GM12878 (cell line): ENCODE data around the gene CCDC14. TPM values are rescaled to one million over a fixed set of nuclear protein-coding genes. Genes with fewer than 3 reads are reported as not detected.

Source experiments
- ATAC-seq: fragments of 200-7000 bp; cut with Tn5 transposase; 3 replicates; pipeline ENCODE4 v1.9.1; 2020; ENCODE audit warnings: mild to moderate bottlenecking, moderate library complexity
- BruUV-seq: library from RNA; stranded (reverse); fragments of 400-500 nt; replicated peaks from 2 replicates; lab custom pipeline; 2021; lab: Mats Ljungman, UMichigan
- CTCF ChIA-PET: fragments of 300-600 bp; sonication (Branson Sonifier 250); formaldehyde crosslinking; extraction: SDS; loops from one replicate; lab custom pipeline; 2021; ENCODE audit warnings: inconsistent platforms; lab: Yijun Ruan, JAX
- POLR2A ChIA-PET: fragments of 350-600 bp; formaldehyde crosslinking; extraction: SDS; loops from one replicate; lab custom pipeline; 2021; ENCODE audit warnings: inconsistent platforms; lab: Charles Lee
- RAD21 ChIA-PET: fragments of 300-600 bp; sonication (Branson Sonifier 250); formaldehyde crosslinking; loops from one replicate; lab custom pipeline; 2023; ENCODE audit warnings: antibody characterized with exemption; ENCODE audit not compliant: unreplicated experiment; lab: Charles Lee
- SMC1A ChIA-PET: fragments of 300-600 bp; sonication (Branson Sonifier 250); formaldehyde crosslinking; loops from one replicate; lab custom pipeline; 2023; ENCODE audit not compliant: unreplicated experiment, uncharacterized antibody; lab: Charles Lee
- DNase-seq: peaks from one replicate; pipeline ENCODE4 v3.0.0-alpha.2; 2011; ENCODE audit warnings: low read depth, low spot score
- FAIRE-seq: peaks from 3 replicates; lab custom pipeline; 2011; peaks lifted over from hg19 to GRCh38; lab: Jason Lieb, UNC
- H2AFZ ChIP-seq: 2 replicates; pipeline ENCODE4 v1.6.0; 2011; ENCODE audit warnings: low read depth, low read length, control low read depth; ENCODE audit not compliant: control insufficient read depth
- H3K27ac ChIP-seq: 2 replicates; pipeline ENCODE4 v1.5.1; 2011; ENCODE audit warnings: control low read depth; ENCODE audit not compliant: control insufficient read depth, insufficient read depth
- H3K27me3 ChIP-seq, 2 experiments: replicated peaks in 1 of 2; 2 replicates each; pipeline versions ENCODE4 v1.6.0 to v1.6.1; 2011; ENCODE audit warnings: low read length in 1 of 2; ENCODE audit not compliant: control insufficient read depth in 2 of 2, insufficient read depth in 2 of 2
- H3K36me3 ChIP-seq, 2 experiments: 2 replicates each; pipeline ENCODE4 v1.5.1; 2011; ENCODE audit warnings: low read length in 1 of 2; ENCODE audit not compliant: control insufficient read depth in 2 of 2, insufficient read depth in 2 of 2
- H3K4me1 ChIP-seq: 2 replicates; pipeline ENCODE4 v1.6.1; 2011; ENCODE audit warnings: mild to moderate bottlenecking, low read length, moderate library complexity, mixed read lengths; ENCODE audit not compliant: control insufficient read depth, insufficient read depth
- H3K4me2 ChIP-seq: 2 replicates; pipeline ENCODE4 v1.6.0; 2011; ENCODE audit warnings: control low read depth; ENCODE audit not compliant: control insufficient read depth, insufficient read depth
- H3K4me3 ChIP-seq: fragments of 200-600 bp; sonication (generic); 2 replicates; pipeline ENCODE4 v1.5.1; 2016
- H3K79me2 ChIP-seq: 2 replicates; pipeline ENCODE4 v1.6.0; 2011; ENCODE audit warnings: low read length; ENCODE audit not compliant: control insufficient read depth, insufficient read depth
- H3K9ac ChIP-seq: 2 replicates; pipeline ENCODE4 v1.8.0; 2011; ENCODE audit warnings: low read length, control low read depth, mixed read lengths; ENCODE audit not compliant: control insufficient read depth, insufficient read depth
- H3K9me3 ChIP-seq: replicated peaks from 3 replicates; pipeline ENCODE4 v1.5.1; 2011; ENCODE audit warnings: mild to moderate bottlenecking, low read length; ENCODE audit not compliant: control insufficient read depth, insufficient read depth
- H4K20me1 ChIP-seq: 2 replicates; pipeline ENCODE4 v1.6.0; 2011; ENCODE audit not compliant: control insufficient read depth, insufficient read depth
- BMI1 ChIP-seq: fragments of 450-650 bp; IDR thresholded peaks from 2 replicates; pipeline ENCODE4 v1.6.1; 2016; ENCODE audit warnings: mild to moderate bottlenecking, moderate library complexity, borderline replicate concordance
- CBX5 ChIP-seq: sonication (generic); IDR thresholded peaks from 2 replicates; pipeline ENCODE4 v1.6.1; 2016; ENCODE audit warnings: low read depth, moderate library complexity, mild to moderate bottlenecking, inconsistent platforms
- CEBPB ChIP-seq, 2 experiments: fragments of 150-350 bp in 1 of 2; IDR thresholded peaks; 2 replicates each; pipeline ENCODE4 v1.6.1; 2012 to 2014; ENCODE audit warnings: low read depth in 2 of 2, low read length in 2 of 2, borderline replicate concordance in 1 of 2, inconsistent platforms in 1 of 2
- PAX8 ChIP-seq: fragments of 450-650 bp; IDR thresholded peaks from 2 replicates; pipeline ENCODE4 v1.6.1; 2017; ENCODE audit warnings: mild to moderate bottlenecking, moderate library complexity
- RBBP5 ChIP-seq: fragments of 200-600 bp; sonication (generic); conservative IDR thresholded peaks from 2 replicates; pipeline ENCODE4 v1.6.1; 2016
- ZNF592 ChIP-seq: fragments of 450-650 bp; IDR thresholded peaks from 2 replicates; pipeline ENCODE4 v1.6.1; 2017; ENCODE audit warnings: mild to moderate bottlenecking, moderate library complexity
- whole genome bisulfite sequencing: methylation state at CpG from one replicate; pipeline ENCODE4 v1.1.6; 2016; ENCODE audit warnings: low lambda C conversion rate; ENCODE audit not compliant: insufficient replicate concordance, insufficient coverage; ENCODE audit errors: missing lambda C conversion rate; 5-methylcytosine and 5-hydroxymethylcytosine counted together
- in situ Hi-C: fragments of 300-500 bp; cut with MboI; formaldehyde crosslinking; loops from 9 replicates; pipeline ENCODE4 v1.14.3; 2018; ENCODE audit warnings: mixed read lengths
- intact Hi-C: fragments of 100-400 bp; cut with micrococcal nuclease; formaldehyde crosslinking; loops from one replicate; pipeline ENCODE4 v1.14.2; 2022; ENCODE audit not compliant: unreplicated experiment
- polyA plus RNA-seq, 11 experiments: library from polyadenylated mRNA; depleted of rRNA in 4 of 11; unstranded in 6 of 11; stranded (reverse) in 5 of 11; fragments of >200 nt; fragmentation: Nextera tagmentation in 4 of 11; fragmentation: Illumina TruSeq in 1 of 11; extraction: Ambion mirVana in 4 of 11; extraction: Trizol in 1 of 11; gene quantifications; 1 replicate in 1 of 11; 2 replicates in 10 of 11; pipeline versions ENCODE4 v1.2.1 to v1.2.3, GENCODE V29; 2011 to 2016; ENCODE audit warnings: inconsistent platforms in 2 of 11, missing spikeins in 2 of 11, low read depth in 1 of 11
- total RNA-seq, 4 experiments: library from RNA; depleted of rRNA in 3 of 4; stranded (reverse); fragments of >200 nt in 3 of 4; fragmentation: Illumina TruSeq in 1 of 4; extraction: Trizol in 1 of 4; gene quantifications; 2 replicates each; pipeline versions ENCODE4 v1.2.1 to v1.2.3, GENCODE V29; 2013 to 2021

Gene CCDC14
- total and polyA plus RNA-seq, 10 of the 15 experiments (the other 5 are each of a cell fraction or from before 2014, with no cell fraction given): 15.9 to 104 (median 43.0) TPM

- BruUV-seq: no TSS peak
- FAIRE-seq (no peak), DNase-seq (no peak), ATAC-seq (no peak)
- no peaks in the 10 kb centered on the region for H3K27me3 ChIP-seq
- POLR2A ChIA-PET: no interaction called here
- no peak overlapping the region for H3K9ac ChIP-seq
- H3K79me2 ChIP-seq: no peaks in the 10 kb centered on the region
- SMC1A ChIA-PET: no interaction called here
- peak; percentile 62; the same call in 1 of the 2 replicates for TF ChIP-seq CBX5
- no peak for TF ChIP-seq BMI1
- CTCF ChIA-PET: no interaction called here
- peaks cover 5% of the 10 kb centered on the region for H3K9me3 ChIP-seq
- H3K4me3 ChIP-seq: no peak overlapping the region
- H3K4me2 ChIP-seq: no peak overlapping the region
- in situ Hi-C loops: no loop called here
- H3K4me1 ChIP-seq: no peaks in the 10 kb centered on the region
- H3K27ac ChIP-seq: no peak overlapping the region
- H2AFZ ChIP-seq: no peak overlapping the region
- no peaks in the 10 kb centered on the region for H4K20me1 ChIP-seq
- RAD21 ChIA-PET: no interaction called here
- intact Hi-C loops: no loop called here
- WGBS: 85% methylated on average over 1 of the region's 1 CpG
- H3K36me3 ChIP-seq: peaks cover 0 to 7% of the 10 kb centered on the region in 2 experiments; a peak in 3 of 4 replicates
Observed at GRCh38 chr3:123920383-123920782, 40.6 kb downstream of the CCDC14 start.

GRCh38 chr3:123919353-123919752, 41.7 kb downstream of the CCDC14 start:
- H3K4me1 ChIP-seq: no peaks in the 10 kb centered on the region
- peaks cover 0 to 7% of the 10 kb centered on the region in 2 experiments; a peak in 2 of 4 replicates for H3K36me3 ChIP-seq
- no peak overlapping the region for H3K27ac ChIP-seq
- no peaks in the 10 kb centered on the region for H3K79me2 ChIP-seq
- POLR2A ChIA-PET: no interaction called here
- WGBS: 97% methylated on average over 3 of the region's 3 CpGs
- SMC1A ChIA-PET: no interaction called here
- no peak for TF ChIP-seq PAX8
- TF ChIP-seq CEBPB (IDR thresholded peaks at IDR 0.05; ENCODE audit: borderline replicate concordance in 1 of 2, low read depth in 2 of 2, low read length in 2 of 2): no peak
- no peak for TF ChIP-seq RBBP5
- TF ChIP-seq ZNF592: no peak
- DNase-seq (no peak), FAIRE-seq (no peak), ATAC-seq (no peak)
- H2AFZ ChIP-seq: no peak overlapping the region
- H3K4me3 ChIP-seq: no peak overlapping the region
- in situ Hi-C loops: no loop called here
- H3K4me2 ChIP-seq: no peak overlapping the region
- H3K27me3 ChIP-seq: no peaks in the 10 kb centered on the region
- RAD21 ChIA-PET: no interaction called here
- H3K9me3 ChIP-seq: peaks cover 5% of the 10 kb centered on the region
- no peaks in the 10 kb centered on the region for H4K20me1 ChIP-seq
- intact Hi-C loops: no loop called here
- H3K9ac ChIP-seq: no peak overlapping the region
- BruUV-seq: no TSS peak
- CTCF ChIA-PET: no interaction called here
